ENCODE measurements around the gene UBE2K. TPM values are rescaled to one million over a fixed set of nuclear protein-coding genes. Genes with fewer than 3 reads are reported as not detected.

The UBE2K gene
- total RNA-seq, 2 experiments from 2014 or later, result 35.9 to 41.3 TPM

- no peak overlapping the region for H3K27ac ChIP-seq (ENCODE audit: low read depth in 1 of 2, low read length in 2 of 2)
- Mint-ChIP-seq H3K4me3 (no peak overlapping the region), H3K4me1 (ENCODE audit: low read depth) (no peaks in the 10 kb centered on the region), H3K9me3 (no peaks in the 10 kb centered on the region), H3K36me3 (ENCODE audit: low read depth) (peaks cover 65% of the 10 kb centered on the region), H3K27me3 (no peaks in the 10 kb centered on the region), H3K27ac (no peak overlapping the region)
- ATAC-seq (ENCODE audit: poor library complexity) (no peak), DNase-seq (no peak)
- H3K4me1 ChIP-seq (ENCODE audit: insufficient read depth, low read length), result no peaks in the 10 kb centered on the region
- H3K4me3 ChIP-seq (ENCODE audit: low read length), result no peak overlapping the region
- POLR2A ChIA-PET, result no interaction called here
- no peaks in the 10 kb centered on the region for H3K27me3 ChIP-seq (ENCODE audit: control insufficient read depth in 1 of 2, insufficient read depth in 2 of 2, low read length in 2 of 2)
- CTCF ChIA-PET, result no interaction called here
- H3K9me3 ChIP-seq (ENCODE audit: control insufficient read depth in 1 of 2, insufficient read depth in 1 of 2, low read length in 2 of 2), result no peaks in the 10 kb centered on the region
- no peak for TF ChIP-seq CTCF (IDR thresholded peaks at IDR 0.05)
- H3K36me3 ChIP-seq (ENCODE audit: insufficient read depth, low read length), result peaks cover 29% of the 10 kb centered on the region
- intact Hi-C loops (cut with DNase I, micrococcal nuclease), result no loop called here
Measured at GRCh38 chr4:39825090-39825489, 127.2 kb downstream of the UBE2K start.

GRCh38 chr4:39825741-39826231, 127.8 kb downstream of the UBE2K start:
- Histone ChIP-seq H3K4me3 (ENCODE audit: low read length) (no peak overlapping the region), H3K27me3 (ENCODE audit: control insufficient read depth in 1 of 2, insufficient read depth in 2 of 2, low read length in 2 of 2) (no peaks in the 10 kb centered on the region), H3K9me3 (ENCODE audit: control insufficient read depth in 1 of 2, insufficient read depth in 1 of 2, low read length in 2 of 2) (no peaks in the 10 kb centered on the region), H3K36me3 (ENCODE audit: insufficient read depth, low read length) (peaks cover 34% of the 10 kb centered on the region), H3K27ac (ENCODE audit: low read depth in 1 of 2, low read length in 2 of 2) (no peak overlapping the region), H3K4me1 (ENCODE audit: insufficient read depth, low read length) (no peaks in the 10 kb centered on the region)
- intact Hi-C loops (cut with DNase I, micrococcal nuclease), result no loop called here
- H3K27ac Mint-ChIP-seq, result no peak overlapping the region
- TF ChIP-seq CTCF (IDR thresholded peaks at IDR 0.05), result no peak
- no peak overlapping the region for H3K4me3 Mint-ChIP-seq
- no peaks in the 10 kb centered on the region for H3K27me3 Mint-ChIP-seq
- no peaks in the 10 kb centered on the region for H3K4me1 Mint-ChIP-seq (ENCODE audit: low read depth)
- no peaks in the 10 kb centered on the region for H3K9me3 Mint-ChIP-seq
- ATAC-seq (ENCODE audit: poor library complexity) (no peak), DNase-seq (no peak)
- peaks cover 72% of the 10 kb centered on the region for H3K36me3 Mint-ChIP-seq (ENCODE audit: low read depth)
- ChIA-PET POLR2A (no interaction called here), CTCF (interaction anchor here (0.6 kb wide), 1 partner anchor 131 kb away, joined by 3 read pairs; no protein-coding TSS in a partner anchor)

Other genes starting within 250 kb of the UBE2K start
- gene RPL9, start 239.2 kb upstream of the UBE2K start, total RNA-seq, result 1,000 to 10,000 TPM; 2,639 to 2,826 TPM
- 10 to 100 TPM; 10.0 to 10.1 TPM for gene LIAS, start 239.1 kb upstream of the UBE2K start, total RNA-seq
- 1 to 10 TPM; 3.5 to 3.7 TPM for gene UGDH, start 170.7 kb upstream of the UBE2K start, total RNA-seq
- 1 to 10 TPM; 2.0 to 3.1 TPM for gene SMIM14, start 59.3 kb upstream of the UBE2K start, total RNA-seq

Data from CD4-positive, alpha-beta T cell (primary cell).